ENCODE data around the gene DNAJB8.

Gene DNAJB8

DNA sequence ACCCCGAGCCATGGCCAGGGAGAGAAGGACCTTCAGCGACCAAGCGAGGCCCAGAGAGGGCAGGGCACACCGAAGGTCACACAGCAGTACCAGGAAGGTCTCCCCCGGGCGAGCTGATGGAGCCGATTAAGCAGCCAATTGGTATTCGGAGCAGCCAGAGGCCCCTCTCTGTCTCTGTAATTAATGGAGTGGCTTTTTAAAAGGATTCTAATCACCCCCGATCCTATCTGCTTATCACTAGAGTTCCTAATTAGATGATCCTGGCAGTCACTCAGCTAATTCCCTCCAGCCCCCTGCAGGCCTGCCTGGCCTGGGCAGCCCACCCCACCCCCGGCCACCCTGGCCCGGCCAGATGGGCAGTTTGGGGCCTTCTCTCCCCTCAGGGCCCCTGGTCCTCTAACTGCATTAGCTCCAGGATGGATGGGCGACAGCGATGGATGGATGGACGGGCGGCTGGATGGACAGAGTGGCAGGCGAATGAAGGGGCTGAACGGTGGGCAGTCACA is 1.6 kb upstream of the DNAJB8 start:
- DNase-seq: no peak

DNA sequence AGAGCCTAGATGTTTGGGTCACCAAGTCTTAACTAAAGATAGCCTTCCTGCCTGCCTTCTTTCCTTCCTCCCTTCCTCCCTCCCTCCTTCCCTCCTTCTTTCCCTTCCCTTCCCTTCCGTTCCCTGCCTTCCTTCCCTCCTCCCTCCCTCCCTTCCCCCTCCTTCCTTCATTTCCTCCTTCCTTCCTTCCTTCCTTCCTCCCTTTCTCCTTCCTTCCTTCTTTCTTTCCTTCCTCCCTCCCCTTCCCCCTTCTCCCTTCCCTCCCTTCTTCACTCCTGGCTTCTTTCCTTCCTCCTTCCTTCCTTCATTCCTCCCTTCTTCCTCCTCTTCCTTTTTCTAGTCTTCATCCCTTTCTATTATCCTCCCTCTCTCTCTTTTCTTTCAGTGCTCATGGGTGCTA is 2.0 kb downstream of the DNAJB8 start:
- DNase-seq: no peak

DNA sequence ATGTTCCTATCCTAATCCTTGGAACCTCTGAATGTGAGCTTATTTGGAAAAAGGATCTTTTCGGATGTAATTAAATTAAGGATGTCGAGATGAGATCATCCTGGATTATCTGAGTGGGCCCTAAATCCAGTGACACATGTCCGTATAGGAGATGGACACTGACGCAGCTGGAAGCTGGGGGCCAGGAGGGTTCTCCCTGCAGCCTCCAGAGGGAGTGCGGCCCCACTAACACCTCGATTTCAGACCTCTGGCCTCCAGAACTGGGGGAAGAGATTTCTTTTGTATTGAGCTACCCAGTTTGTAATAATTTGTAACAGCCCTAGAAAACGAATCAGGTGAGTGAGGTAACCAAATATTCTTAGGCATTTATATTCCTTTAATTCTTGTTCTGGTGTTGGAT is 2.5 kb downstream of the DNAJB8 start:
- no peak for DNase-seq

DNA sequence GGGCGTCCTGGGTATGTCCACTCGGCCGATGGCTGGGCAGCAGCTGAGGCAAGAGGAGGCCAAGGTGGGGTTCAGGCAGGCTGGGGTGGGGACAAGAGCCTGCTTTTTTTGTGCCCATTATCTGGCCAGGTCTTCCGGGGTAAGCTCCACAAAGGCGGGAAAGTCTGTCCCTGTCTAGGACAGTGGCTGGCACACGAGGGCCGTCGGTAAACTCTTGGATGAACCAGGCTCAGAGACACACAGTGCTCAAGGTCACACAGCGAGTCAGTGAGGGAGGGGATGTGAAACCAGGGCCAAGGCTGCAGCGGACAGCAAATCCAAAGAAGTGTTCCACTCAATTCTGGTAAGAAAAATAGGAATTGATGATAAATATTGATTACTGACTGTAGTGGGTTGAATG is 2.9 kb downstream of the DNAJB8 start:
- DNase-seq: no peak

DNA sequence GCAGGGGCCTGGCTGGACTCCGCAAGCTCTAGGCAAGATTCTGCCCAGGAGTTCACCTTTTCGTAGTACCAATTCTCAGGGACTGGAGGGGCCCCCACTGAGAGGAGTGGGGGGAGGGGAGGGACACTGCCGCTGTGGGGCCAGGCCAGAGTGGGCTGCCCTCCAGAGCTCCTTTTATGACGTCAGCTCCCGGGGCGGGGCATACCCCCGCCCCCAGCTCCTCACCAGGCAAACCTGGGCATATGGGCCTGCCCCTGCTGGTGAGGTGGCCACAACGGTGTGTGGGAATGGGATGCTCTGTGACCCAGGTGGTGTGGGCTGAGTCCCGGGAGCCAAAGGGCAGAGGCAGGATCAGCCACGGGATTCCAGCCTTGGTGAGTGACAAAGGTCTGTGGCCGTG is 3.3 kb downstream of the DNAJB8 start:
- no peak for DNase-seq

DNA sequence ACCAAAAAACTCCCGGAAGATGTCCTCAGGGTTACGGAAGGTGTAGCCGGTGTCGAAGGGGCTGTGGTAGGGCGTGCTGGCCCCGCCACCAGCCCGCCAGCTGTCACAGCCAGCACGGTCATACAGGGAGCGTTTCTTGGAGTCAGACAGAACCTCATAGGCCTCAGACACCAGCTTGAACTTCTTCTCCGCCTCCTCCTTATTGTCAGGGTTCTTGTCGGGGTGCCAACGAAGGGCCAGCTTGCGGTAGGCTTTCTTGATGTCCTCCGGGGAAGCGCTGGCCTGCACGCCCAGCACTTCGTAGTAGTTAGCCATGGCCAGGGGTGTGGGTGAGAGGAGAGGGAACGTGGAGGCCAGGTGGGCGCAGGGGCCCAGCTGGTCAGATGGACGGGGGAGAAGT is 3.8 kb downstream of the DNAJB8 start:
- no peak for DNase-seq

DNA sequence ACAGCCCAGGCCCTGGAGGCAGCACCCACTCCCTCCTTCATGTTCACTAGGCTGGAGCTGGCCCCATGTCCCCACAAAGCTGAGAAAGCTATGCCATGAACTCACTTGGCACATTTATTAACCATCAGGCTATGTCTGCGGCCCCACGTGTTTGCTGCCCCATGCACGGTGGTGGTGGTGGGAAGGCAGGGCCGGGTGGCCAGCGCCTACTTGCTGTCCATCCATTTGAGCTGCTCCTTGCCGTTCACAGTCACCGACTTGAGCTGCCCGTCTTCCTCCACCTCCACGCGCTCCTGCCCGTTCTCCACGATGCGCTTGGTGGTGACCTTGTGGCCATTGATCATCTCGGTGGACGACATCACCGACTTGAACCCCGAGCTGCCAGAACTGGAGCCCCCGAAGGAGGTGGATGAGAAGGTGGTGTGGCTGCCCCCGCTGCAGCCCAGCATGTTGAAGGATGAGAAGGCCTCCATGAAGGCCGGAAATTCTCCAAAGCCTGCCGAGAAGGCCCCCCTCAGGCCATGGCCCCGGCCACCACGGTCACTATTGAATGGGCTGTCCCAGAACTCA is 4.3 kb downstream of the DNAJB8 start:
- DNase-seq: no peak

DNA sequence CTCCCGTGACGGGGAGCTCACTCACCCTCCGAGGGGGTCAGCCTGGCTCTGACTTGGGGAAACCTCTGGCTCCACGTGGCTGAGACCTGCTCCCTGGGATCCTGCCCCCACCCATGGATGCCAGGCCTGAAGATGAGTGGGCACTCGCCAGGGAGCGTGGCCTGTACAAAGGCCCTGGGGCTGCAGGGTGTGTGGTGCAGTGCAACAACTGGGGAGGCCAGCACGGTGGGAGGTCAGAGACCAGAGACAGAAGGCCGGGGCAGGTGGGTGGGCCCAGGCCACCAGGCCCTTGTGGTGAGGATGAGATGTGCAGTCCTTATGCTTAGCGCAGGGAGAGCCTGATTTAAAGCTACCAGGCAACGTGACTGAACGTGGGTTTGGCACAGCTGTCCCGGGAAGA is 5.0 kb downstream of the DNAJB8 start:
- DNase-seq: no peak

DNA sequence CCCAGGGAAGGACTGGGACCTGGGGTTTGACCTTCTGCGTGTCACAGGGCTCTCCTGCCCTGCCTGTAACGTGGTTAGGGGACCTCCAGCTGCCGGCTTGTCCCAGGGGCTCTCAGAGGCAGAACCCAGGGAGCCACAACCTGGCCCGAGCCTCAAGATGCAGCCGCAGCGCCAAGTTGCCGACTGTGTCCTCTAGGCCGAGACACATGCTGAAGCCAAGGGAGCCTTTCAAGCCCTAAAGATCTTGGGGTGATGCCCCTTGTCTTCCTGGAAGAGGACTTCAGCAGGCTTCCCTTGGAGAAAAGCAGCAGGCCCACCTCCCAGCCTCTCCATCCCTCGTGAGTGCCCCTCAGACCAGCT is 7.2 kb downstream of the DNAJB8 start:
- no peak for DNase-seq

DNA sequence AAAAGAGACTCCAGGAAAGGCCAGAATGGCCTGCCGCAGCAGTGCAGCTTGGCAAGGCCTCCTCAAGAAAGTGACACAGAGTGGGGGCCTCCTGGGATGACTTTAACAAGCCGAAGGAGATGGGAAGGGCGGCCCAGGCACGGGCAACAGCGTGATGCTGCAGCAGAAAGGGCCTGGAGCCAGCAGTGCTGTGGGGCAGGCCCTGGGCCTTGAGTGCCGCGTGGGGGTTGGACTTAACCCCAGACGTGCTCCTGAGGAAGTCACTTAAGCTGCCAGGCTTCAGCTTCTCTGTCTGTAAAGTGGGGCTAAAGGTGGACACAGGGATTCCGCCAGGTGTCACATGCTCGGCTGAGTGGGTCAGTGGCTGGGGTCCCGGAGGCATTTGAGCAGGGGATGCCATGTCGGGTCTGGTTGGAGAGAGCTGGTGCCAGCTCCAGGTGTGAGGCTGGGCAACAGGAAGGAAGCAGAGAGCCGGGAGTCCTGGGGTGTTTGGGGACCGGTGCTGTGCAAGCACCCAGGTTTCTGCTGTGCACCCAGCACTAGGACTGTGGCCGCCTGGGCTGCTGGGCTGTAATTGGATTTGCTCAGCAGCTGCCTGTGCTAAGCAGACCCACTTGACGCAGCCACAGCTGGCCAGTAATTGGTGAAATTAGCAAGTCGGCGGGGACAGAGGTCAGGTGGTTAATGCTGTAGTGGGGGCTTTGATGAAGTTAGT is 7.8 kb downstream of the DNAJB8 start:
- no peak for DNase-seq

DNA sequence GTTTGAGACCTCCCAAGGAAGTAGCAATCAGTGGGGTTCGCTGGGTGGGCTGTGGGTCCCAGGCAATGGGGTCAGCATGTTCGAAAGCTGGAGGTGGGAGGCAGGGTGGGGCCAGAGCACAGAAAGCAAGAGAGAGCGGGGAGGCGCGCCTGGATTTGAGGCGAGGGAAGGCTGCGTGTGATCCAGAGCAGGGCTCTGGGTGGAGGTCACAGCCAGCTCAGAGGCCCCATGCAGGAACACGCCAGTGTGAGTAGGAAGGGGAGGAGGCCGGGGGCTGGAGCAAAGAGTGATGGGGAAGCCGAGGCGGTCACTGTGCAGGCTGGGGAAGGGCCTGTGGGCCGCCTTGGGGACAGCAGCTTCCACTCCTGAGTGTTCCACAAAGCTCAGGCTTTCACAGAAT is 8.8 kb downstream of the DNAJB8 start:
- no peak for DNase-seq

DNA sequence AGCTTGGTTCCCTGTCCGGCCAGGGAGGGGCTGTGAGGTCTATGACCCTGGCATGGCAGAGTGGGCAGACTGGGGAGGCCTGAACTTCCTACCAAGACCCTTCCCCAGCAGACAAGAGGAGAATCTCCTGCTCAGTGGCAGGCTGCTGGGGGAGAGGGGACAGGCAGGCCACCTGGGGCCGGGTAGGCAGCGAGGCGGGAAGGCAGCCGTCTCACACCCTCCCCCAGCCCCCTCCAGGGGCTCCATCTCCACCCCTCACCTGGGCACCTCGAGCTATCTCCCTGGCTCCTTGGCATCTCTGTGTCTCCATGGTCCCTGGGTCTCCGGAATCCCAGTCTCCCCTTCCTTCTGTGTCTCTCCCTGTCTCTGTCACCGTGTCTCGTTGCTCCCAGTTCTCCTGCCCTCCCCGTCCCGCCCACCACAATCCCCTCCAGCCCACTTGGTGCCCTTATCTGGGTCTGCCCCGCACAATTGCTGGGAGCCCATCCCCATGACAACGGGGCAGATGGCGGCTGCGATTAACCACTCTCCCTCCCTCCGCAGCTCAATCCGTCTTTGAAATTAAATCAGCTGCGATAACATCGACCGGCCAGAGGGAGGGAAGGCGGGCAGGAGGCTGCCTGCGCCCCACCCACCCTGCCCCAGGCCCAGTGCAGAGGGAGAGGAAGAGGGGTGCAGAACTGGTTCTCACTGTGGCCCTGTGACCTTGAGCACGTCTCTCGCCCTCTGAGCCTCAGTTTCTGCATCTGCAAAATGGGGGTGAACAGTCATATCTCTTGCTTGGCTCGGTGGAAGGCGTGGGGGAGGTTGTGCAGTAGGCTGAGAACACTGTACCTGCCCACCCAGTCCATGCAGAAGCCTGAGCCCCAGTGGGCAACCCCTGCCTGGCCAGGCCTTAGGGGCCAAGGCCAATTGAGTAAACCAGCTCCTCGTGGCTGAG is 9.6 kb downstream of the DNAJB8 start:
- no peak for DNase-seq

DNA sequence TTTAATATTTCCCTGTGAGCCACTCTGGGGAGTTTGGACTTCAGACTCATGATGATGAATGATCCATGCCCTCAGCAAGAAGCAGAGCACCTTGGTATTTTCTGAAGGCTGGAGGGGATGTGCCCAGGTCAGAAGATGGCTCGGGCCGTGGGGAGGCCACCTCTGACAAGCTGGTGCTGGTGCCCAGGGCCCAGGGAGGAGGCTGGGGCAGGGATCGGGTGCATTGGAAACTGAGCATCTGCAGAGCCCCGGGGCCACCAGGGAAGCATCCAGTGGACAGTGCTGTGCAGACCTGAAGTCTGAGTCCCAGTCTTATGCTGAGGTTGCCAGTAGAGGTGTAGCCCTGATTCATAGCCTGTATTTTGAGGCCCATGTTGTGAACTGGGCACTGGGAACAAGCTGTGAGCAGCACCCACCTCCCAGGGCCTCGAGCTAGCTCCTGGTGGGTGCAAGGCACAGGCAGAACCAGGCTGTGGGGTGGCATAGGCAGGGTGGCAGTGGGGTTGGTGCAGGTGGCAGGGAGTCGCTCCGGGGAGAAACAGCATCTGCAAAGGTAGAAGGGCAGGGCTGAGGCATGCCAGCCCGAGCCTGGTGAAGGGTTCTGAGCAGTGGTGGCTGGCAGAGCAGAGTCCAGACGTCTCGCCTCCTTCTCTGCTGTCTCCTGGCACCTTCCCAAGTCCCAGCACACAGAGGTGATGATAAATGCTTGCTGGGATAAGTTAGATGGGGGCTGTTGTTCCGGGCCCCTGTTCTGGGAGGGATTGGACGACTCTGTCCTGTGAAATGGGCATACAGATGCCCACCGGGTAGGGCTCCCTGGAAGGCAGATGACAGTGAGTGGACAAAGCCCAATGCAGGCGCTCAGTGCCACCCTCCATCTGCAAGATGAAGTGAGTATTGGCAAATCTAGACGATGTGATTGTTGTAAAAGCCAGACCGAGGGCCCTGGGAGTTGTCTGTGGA is 10.6 kb downstream of the DNAJB8 start:
- no peak for DNase-seq

DNA sequence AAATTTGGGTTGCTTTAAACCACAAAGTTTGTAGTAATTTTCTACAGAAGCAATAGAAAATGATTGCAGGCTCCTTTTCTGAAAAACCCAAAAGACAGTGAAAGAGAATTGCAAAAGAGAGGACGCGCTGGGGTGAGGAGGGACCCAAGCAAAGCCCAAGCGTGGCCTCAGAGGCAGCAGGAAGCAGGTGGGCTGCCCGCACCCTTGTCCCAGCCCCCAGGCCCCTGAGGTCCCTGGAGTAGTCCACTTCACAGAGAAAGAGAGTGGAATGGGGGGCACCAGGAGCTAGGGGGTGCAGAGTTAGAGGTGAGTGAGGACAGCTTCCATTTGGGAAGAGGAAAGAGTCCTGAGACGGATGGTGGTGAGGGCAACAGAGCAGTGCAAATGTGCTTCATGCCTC is 11.6 kb downstream of the DNAJB8 start:
- no peak for DNase-seq

DNA sequence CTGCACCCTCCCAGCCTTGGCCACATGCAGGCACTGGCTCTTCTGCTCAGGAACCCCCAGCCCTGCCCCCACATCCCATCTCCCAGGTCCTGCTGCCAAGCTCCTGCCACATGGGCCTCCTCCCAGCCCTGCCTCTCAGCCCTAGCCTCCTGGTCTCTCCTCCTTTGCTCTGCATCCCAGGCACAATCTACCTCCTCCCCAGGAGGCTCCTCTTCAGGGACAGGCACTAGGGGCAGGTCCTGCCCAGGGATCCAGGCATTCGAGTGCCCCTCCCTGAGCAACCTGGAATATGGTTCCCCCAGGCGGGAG is 12.4 kb downstream of the DNAJB8 start:
- DNase-seq: no peak

DNA sequence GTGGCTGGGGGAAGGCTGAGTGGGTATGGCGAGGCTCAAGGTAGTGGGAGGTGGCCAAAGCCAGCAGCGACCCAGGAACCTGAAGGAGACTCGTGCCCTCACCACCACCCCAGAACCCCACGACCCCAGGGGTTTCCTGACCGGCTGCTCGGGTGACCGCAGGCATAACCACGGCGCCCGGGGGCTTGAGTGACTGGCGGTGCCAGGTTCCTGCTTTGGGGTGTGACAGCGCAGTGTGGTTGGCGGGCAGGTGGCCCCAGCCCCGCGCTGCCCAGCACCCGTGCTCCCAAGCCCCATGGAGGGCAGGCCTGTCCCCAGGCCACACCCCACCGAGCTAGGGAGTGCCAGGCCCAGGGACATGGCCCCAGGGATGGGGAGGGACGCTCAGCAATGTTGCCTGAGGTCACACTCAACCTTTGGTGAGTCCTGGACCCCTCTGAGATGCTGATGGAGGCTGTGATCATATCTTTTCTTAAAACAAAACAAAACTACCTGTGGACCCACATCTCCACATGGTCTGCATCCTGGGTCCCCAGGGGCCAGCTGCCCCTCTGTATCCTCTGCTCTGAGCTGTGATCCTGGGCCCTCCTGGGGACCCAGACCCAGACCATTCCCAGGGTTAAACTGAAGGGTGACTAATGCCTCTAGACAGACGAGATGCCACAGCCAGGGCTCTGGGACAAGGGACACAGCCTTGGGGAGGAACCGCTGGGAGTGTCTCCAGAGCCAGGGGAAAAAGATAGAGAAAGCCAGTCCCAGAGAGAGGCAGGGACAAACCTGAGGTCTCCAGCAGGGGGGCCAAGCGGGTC is 13.0 kb downstream of the DNAJB8 start:
- DNase-seq: no peak

DNA sequence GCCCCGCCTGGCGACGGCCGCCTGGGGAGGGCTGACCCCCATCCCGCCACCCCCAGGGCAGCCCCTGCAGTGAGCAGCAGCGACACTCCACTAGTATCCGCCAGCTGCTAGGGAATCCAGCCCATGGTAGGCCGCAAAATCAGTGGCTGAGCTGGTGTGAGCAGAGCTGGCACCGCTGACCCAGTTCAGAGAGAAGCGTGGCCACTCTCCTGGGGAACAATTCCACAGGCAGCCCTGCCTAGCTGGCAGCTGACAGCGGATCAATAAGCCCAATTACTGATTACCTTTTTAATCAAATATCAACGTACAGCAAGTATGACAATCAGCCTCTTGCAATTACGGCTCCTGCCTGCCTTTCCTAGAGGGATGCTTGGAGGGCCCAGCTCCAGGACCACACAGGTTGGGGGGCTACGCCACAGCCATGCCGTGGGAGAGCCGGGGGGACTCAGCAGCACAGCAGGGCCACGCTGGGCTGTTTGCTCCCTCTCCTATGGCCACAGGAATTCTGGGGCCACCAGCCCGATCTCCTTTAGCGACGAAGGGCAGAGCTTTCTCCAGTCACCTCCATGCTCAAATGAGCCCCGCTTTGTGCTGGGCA is 13.9 kb downstream of the DNAJB8 start:
- DNase-seq: no peak

DNA sequence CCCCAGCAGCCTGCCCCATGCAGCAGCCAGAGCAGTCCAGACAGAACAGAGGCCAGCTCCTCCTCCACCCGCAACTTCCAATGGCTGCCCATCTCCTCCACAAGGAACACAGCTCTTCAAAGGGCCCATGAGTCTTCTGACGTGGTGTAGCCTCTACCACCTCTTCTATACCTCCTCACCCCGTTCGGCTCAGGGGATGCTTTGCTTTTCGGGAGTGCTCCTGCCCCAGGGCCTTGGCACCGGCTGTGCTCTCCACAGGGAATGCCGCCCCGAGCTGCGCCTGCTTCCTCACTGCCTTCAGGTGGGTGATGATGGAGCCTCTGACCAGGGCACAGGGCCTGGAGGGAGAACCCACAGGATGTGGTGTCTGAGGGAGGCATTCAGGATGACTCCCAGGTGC is 14.6 kb downstream of the DNAJB8 start:
- DNase-seq: no peak

DNA sequence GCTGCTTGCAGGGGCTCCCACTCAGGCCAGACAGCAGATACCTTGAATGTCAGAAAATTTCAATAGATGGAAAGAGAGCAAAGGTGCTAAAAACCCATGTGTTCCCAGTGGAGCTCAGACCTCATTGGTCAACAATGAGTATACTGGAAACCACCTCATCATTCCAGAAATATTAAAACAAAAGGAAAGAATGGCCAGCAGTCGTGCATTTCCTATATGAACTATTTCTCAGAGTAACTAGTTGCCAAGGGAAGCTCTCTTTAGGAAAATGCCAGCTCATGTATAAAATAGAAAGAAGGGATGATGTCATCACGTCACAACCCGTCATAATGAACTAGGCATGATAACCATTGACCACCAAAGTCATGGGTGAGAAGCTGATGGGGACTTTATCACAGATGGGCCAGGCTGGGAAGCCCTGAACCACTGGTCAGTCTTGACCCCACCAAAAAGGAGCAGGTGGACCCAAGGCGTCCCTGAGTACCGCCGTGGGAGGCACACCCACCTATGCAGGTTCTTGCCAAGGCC is 17.5 kb downstream of the DNAJB8 start:
- no peak for DNase-seq

DNA sequence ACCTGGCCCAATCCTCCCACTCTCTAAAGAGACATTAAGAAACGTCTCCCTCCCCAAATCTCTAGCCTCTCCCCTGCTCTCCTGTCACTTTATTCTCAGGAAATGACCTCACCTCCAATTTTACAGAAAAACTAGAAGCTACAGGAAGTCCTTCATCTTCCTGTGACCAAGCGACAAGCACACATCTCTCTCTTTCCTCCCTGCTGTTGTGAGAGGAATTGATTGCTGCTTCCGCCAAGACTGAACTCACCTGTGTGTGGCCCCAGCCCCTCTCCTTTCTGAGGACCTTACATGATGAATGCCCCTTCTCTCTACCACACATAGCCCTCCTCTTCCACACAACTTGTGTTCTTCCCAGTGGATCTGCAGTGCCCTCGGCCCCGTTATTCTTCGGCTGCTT is 18.2 kb downstream of the DNAJB8 start:
- no peak for DNase-seq
